SK-N-DZ (cell line): ENCODE results near the gene FBXO46.
"Not testable (repeated sequence)": the region's sequence is repeated elsewhere in the genome, so short reads cannot be mapped to it uniquely, and the experiment has no call there.

Experiments used
- DNase-seq: peaks from one replicate; pipeline ENCODE4 v3.0.0-alpha.2; 2015; ENCODE audit warnings: low spot score
- small RNA-seq, 2 experiments: library from RNA; depleted of rRNA; stranded (forward); fragments of <200 nt; gene quantifications; one replicate each; pipeline ENCODE3, GENCODE V24; 2014

FBXO46 gene

DNA sequence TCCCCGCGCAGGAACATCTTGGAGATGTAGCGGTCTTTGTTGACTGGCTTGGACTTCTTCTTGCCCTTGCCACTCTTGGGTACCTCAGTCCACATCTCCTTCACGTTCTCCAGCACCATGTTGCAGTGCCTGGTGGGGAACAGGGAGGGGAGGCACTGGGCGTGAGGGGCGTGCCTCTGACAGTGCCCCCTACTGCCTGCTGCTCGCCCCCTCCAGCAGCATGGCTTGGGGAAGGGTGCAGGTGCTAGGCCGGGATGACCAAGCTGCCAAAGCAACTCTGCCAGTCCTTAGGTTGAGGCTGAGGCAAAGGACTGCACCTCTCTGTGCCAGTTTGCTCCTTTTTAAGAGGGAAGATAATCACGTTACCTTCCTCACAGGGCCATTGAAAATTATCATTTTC is 43.1 kb downstream of the FBXO46 start:
- DNase-seq = no peak

DNA sequence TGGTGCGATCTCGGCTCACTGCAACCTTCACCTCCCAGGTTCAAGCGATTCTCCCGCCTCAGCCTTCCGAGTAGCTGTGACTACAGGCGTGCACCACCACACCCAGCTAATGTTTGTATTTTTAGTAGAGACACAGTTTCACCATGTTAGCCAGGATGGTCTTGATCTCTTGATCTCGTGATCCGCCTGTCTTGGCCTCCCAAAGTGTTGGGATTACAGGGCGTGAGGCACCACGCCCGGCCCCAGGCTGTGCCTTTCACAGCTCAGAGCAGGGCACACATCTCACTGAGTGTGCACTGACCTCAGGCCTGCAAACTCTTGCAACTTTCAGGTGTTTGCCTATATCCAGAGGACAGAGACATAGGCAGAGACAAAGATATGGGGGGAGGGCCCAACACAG is 45.7 kb downstream of the FBXO46 start:
- not testable (repeated sequence) for DNase-seq

DNA sequence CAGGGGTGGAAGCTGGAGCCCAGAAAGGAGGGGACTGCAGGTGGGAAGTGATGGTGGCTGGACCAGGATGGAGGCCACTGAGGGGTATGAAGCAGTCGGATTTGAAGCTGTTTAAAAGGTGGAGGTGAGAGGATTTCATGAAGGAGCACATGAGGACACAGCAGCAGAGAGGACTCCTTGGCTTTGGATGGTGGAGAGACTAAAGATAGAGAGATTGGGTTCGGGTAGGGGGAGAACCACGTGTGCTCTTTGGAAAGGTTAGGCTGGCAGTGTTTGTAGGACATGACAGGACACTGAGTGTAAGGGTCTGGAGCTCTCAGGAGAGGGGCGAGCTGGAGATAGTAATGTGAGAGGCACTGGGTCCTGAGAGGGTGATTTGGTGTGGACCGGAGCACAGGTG is 47.8 kb downstream of the FBXO46 start:
- no peak for DNase-seq

DNA sequence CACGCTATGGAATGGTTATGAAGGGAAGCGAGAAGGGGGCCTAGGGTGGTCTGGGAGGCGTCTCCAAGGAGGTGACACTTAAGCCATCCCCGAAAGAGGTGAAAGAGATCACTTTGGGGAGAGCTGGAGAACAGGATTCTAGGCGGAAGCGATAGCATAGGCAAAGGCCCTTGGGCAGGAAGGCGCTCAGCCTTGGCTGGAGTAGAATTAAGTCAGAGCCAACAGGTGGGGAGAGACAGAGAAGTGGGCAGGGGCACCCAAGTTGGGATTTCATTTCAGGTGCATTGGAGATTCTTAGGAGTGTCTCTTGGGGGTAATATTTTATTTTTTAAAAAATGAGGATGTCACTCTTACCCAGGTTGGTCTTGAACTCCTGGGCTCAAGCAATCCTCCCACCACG is 48.6 kb downstream of the FBXO46 start:
- DNase-seq = no peak

DNA sequence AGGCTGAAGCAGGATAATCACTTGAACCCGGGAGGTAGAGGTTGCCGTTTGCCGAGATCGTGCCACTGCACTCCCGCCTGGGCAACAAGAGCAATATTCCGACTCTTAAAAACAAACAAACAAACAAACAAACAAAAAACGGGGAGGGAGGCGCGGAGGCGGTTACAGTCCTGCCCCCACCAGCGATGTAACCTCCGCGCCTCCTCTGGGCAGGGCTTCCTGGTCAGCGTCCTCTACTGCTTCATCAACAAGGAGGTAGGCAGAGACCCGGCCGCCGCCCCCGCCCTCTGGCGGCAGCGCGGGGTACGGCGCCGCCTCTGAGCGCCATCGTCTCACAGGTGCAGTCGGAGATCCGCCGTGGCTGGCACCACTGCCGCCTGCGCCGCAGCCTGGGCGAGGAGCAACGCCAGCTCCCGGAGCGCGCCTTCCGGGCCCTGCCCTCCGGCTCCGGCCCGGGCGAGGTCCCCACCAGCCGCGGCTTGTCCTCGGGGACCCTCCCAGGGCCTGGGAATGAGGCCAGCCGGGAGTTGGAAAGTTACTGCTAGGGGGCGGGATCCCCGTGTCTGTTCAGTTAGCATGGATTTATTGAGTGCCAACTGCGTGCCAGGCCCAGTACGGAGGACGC is 49.2 kb downstream of the FBXO46 start:
- DNase-seq = peak; percentile 72

DNA sequence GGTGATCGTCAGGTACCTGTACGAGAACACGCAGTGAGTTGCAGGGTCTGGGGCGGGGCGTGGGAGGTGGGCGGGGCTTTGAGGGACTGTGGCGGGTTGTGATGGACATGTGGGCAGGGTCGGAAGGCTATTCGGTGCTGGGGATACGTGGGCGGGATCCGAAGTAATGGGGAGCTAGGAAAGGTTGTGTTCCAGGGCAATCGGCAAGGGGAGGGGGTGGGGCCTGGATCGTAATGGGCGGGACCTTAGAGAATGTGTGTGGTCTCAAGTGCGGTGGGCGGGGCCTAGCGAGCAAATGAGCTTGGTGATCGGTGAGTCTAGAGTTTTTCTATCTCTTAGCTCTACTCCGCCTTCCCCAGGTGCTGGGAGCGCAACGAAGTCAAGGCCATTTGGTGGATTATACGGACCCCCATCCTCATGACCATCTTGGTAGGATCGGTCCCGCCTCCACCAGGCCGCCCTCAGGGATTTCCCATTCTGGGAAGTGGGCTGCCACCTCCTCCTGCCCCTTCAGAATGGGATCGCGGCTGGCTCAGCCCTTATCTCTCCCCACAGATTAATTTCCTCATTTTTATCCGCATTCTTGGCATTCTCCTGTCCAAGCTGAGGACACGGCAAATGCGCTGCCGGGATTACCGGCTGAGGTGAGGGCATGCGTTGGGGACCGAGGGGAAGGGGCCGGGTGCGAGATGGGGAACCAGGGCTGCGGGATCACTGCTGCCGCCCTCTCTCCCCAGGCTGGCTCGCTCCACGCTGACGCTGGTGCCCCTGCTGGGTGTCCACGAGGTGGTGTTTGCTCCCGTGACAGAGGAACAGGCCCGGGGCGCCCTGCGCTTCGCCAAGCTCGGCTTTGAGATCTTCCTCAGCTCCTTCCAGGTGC is 53.1 kb downstream of the FBXO46 start:
- peak; percentile 91 for DNase-seq

GRCh38 chr19:45676851-45677263 is 53.8 kb downstream of the FBXO46 start:
- no peak for DNase-seq

GRCh38 chr19:45674946-45675345 is 55.8 kb downstream of the FBXO46 start:
- no peak for DNase-seq

- peak; percentile 78 for DNase-seq
Observed at GRCh38 chr19:45670670-45671453, 59.8 kb downstream of the FBXO46 start.

DNA sequence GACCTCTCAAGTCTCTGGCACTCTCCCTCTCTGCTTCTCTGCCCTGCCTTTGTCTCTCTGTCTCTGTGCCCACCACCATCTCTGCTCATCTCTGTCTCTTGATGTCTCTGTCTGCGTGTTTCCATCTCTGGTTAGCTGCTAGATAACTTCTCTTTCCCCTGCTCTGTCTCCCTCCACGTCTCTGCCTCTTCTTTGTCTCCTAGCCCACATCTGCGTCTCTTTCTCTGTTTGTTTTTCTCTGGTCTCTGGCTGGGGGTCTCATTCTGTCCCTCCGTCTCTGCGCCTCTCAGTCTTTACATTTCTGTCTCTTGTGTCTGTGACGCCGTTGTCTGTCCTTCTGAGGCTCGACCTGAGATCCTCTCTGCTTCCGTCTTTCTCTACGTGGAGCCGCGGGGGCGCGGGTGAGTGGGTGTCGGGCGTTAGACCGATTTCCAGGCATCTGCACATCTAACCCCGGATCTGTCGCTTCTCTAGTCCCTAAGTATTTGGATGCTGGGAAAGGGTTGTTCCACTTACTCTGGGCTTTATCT is 62.3 kb downstream of the FBXO46 start:
- no peak for DNase-seq

- no peak for DNase-seq
Observed at GRCh38 chr19:45667620-45668341, 62.9 kb downstream of the FBXO46 start, which contains the start of gene GIPR. TSS of gene GIPR (plus strand) at chr19:45668221. CDS start at chr19:45669521, 1,300 bp downstream.

DNA sequence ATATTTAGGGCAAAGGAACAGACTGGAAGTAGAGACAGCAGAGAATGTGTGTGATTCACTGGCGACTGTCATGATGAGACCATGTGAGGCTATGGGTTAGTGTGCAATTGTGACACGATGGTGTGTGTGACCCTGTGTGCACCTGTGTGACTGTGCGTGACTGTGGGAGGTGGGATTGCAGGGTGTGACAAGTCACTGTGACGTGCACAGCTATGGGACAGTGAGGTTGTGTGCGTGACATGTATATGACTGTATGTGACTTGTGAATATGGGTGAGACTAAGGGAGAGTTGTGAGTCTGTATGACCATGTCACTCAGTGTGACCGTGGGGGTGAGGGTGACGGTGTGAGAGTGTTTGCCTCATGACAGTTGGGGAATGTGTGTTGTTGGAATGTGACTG is 66.1 kb downstream of the FBXO46 start:
- DNase-seq = no peak

DNA sequence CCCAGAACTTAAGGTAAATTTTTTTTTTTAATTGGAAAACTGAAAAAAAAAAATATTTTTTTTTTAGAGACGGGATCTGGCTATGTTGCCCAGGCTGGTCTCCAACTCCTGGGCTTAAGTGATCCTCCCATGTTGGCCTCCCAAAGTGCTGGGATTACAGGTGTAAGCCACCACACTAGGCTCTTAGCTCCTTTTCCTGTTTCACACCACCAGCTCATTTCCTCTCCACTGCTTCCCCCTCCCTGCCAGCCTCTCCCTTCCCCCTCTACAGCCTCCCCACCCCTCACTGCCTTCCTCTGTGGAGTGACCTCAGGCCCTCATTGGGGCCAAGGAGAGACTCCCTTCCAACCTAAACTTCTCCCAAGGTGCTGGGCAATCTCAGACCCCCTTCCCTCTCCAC is 66.9 kb downstream of the FBXO46 start:
- DNase-seq = no peak

GRCh38 chr19:45660636-45661035 is 70.1 kb downstream of the FBXO46 start:
- no peak for DNase-seq

Small RNA genes lying within 50 kb of the gene (small RNA-seq; reads per million reads assigned to genes)
- 0.03 to 0.04 reads per million in 2 experiments for gene MIR642A
